ENCODE data around the gene ZNF419. TPM values are rescaled to one million over a fixed set of nuclear protein-coding genes. Genes with fewer than 3 reads are reported as not detected.

ZNF419 gene
- total RNA-seq, 1 experiment from 2014 or later, result 22.3 TPM

DNA sequence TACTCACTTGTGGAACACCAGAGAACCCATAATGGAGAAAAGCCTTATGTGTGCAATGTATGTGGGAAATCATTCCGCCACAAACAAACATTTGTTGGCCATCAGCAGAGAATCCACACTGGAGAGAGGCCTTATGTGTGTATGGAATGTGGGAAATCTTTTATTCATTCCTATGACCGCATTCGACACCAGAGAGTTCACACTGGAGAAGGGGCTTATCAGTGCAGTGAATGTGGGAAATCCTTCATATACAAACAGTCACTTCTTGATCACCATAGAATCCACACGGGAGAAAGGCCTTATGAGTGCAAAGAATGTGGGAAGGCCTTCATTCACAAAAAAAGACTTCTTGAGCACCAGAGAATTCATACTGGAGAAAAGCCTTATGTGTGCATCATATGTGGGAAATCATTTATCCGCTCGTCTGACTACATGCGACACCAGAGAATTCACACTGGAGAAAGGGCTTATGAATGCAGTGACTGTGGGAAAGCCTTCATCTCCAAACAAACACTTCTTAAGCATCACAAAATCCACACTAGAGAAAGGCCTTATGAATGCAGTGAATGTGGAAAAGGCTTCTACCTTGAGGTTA lies 50.5 kb downstream of the ZNF419 start:
- Histone ChIP-seq H2AFZ (ENCODE audit: low read length) (no peak overlapping the region), H3K36me3 (ENCODE audit: low read depth, low read length) (peaks cover 99% of the 10 kb centered on the region), H3K4me1 (ENCODE audit: insufficient read depth, low read length) (no peaks in the 10 kb centered on the region), H3K4me3 (ENCODE audit: low read length) (no peak overlapping the region), H3K9ac (ENCODE audit: low read length) (no peak overlapping the region), H3K79me2 (ENCODE audit: low read length) (no peaks in the 10 kb centered on the region), H3F3A (ENCODE audit: low read length, unreplicated experiment) (no peaks in the 10 kb centered on the region), H4K20me1 (ENCODE audit: low read length) (no peaks in the 10 kb centered on the region), H3K27ac (ENCODE audit: low read length) (no peak overlapping the region), H3K4me2 (ENCODE audit: low read length) (no peak overlapping the region), H3K9me2 (replicated peaks; ENCODE audit: low read length) (no peaks in the 10 kb centered on the region), H3K9me3 (ENCODE audit: low read length) (peaks cover 72% of the 10 kb centered on the region), H3K27me3 (ENCODE audit: low read length) (no peaks in the 10 kb centered on the region)
- no peak for TF ChIP-seq EZH2 (IDR thresholded peaks at IDR 0.05; ENCODE audit: low read length, unreplicated experiment)
- no peak for TF ChIP-seq CTCF (conservative IDR thresholded peaks at IDR 0.05; ENCODE audit: low read depth, low read length)
- TF ChIP-seq EZH2phosphoT487 (IDR thresholded peaks at IDR 0.05; ENCODE audit: borderline replicate concordance, low read length), result no peak
- BruUV-seq (replicated peaks), result TSS peak; percentile 3
- ATAC-seq (no peak), DNase-seq (no peak)
- POLR2A ChIA-PET (ENCODE audit: unreplicated experiment), result no interaction called here
- CTCF ChIA-PET, result no interaction called here
- intact Hi-C loops (cut with micrococcal nuclease), result no loop called here

Other genes with a start within 250 kb of the ZNF419 start
- 12.9 and 13.1 TPM in 2 replicates for gene ZNF805, start 247.1 kb upstream of the ZNF419 start, total RNA-seq (2014; rRNA removed)
- 39.5 and 60.6 TPM in 2 replicates for gene ZNF460, start 207.3 kb upstream of the ZNF419 start, total RNA-seq (2014; rRNA removed)
- gene ZNF543, start 167.3 kb upstream of the ZNF419 start, total RNA-seq (2014; rRNA removed), result 5.2 and 7.6 TPM in 2 replicates
- gene ZNF304, start 136.5 kb upstream of the ZNF419 start, total RNA-seq (2014; rRNA removed), result 8.1 and 8.2 TPM in 2 replicates
- 16.1 and 21.0 TPM in 2 replicates for gene TRAPPC2B, start 124.2 kb upstream of the ZNF419 start, total RNA-seq (2014; rRNA removed)
- 0.81 and 3.2 TPM in 2 replicates for gene ZNF547, start 124.2 kb upstream of the ZNF419 start, total RNA-seq (2014; rRNA removed)
- gene ZNF548, start 97.9 kb upstream of the ZNF419 start, total RNA-seq (2014; rRNA removed), result 14.4 and 21.8 TPM in 2 replicates
- gene ZNF17, start 76.6 kb upstream of the ZNF419 start, total RNA-seq (2014; rRNA removed), result 4.7 and 7.8 TPM in 2 replicates
- gene ZNF749, start 52.4 kb upstream of the ZNF419 start, total RNA-seq (2014; rRNA removed), result 17.6 and 21.9 TPM in 2 replicates
- gene VN1R1, start 30.6 kb upstream of the ZNF419 start, total RNA-seq (2014; rRNA removed), result 0.18 TPM in 1 of 2 replicates, not detected in the other
- 12.5 and 14.1 TPM in 2 replicates for gene ZNF772, start 10.2 kb upstream of the ZNF419 start, total RNA-seq (2014; rRNA removed)
- 9.0 and 21.1 TPM in 2 replicates for gene ZNF773, start 12.2 kb downstream of the ZNF419 start, total RNA-seq (2014; rRNA removed)
- 4.3 and 5.0 TPM in 2 replicates for gene ZNF549, start 39.6 kb downstream of the ZNF419 start, total RNA-seq (2014; rRNA removed)
- 3.1 and 4.2 TPM in 2 replicates for gene ZNF550, start 72.1 kb downstream of the ZNF419 start, total RNA-seq (2014; rRNA removed)
- gene ZNF416, start 91.2 kb downstream of the ZNF419 start, total RNA-seq (2014; rRNA removed), result 2.4 and 3.6 TPM in 2 replicates
- gene ZIK1, start 96.4 kb downstream of the ZNF419 start, total RNA-seq (2014; rRNA removed), result 0.33 and 0.46 TPM in 2 replicates
- gene ZNF530, start 112.1 kb downstream of the ZNF419 start, total RNA-seq (2014; rRNA removed), result 15.0 and 16.9 TPM in 2 replicates
- gene ZNF134, start 126.5 kb downstream of the ZNF419 start, total RNA-seq (2014; rRNA removed), result 22.2 and 22.3 TPM in 2 replicates
- gene ZNF211, start 145.4 kb downstream of the ZNF419 start, total RNA-seq (2014; rRNA removed), result 9.6 and 10.1 TPM in 2 replicates
- gene ZSCAN4, start 181.2 kb downstream of the ZNF419 start, total RNA-seq (2014; rRNA removed), result not detected in 2 replicates
- 19.7 and 20.4 TPM in 2 replicates for gene ZNF551, start 194.2 kb downstream of the ZNF419 start, total RNA-seq (2014; rRNA removed)
- gene ZNF154, start 221.5 kb downstream of the ZNF419 start, total RNA-seq (2014; rRNA removed), result 0.46 TPM in 1 of 2 replicates, not detected in the other
- 2.3 and 4.2 TPM in 2 replicates for gene ZNF671, start 239.9 kb downstream of the ZNF419 start, total RNA-seq (2014; rRNA removed)